NCI-H146 (cell line): ENCODE measurements around the gene NEK2.
A peak's percentile ranks its signal among the peaks of the same experiment; 100 is the strongest.
"Not testable (repeated sequence)": the region's sequence is repeated elsewhere in the genome, so short reads cannot be mapped to it uniquely, and the experiment has no call there.

ENCODE experiments used
- DNase-seq: peaks from one replicate; lab custom pipeline; 2025; lab: John Stamatoyannopoulos, UW

NEK2 gene

DNA sequence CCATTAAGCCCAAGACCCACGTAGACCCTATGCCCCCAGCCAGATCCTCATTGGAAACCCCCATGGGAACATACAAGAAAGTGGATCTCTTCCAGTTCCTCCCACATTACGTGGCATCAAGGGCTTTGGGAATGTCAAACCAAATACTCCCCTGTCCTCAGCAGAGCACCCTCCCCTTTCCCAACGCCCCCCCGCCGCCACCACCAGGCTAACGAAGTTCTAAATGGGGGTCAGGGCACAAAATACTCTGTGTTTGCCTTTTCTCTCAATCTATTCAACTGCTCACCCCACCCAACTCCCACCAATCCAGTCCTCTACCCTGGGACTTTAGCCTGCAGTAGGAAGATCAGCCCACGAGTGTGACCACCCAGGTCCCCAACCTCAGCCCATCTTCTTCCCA, 24.5 kb downstream of the NEK2 start:
- DNase-seq: no peak

DNA sequence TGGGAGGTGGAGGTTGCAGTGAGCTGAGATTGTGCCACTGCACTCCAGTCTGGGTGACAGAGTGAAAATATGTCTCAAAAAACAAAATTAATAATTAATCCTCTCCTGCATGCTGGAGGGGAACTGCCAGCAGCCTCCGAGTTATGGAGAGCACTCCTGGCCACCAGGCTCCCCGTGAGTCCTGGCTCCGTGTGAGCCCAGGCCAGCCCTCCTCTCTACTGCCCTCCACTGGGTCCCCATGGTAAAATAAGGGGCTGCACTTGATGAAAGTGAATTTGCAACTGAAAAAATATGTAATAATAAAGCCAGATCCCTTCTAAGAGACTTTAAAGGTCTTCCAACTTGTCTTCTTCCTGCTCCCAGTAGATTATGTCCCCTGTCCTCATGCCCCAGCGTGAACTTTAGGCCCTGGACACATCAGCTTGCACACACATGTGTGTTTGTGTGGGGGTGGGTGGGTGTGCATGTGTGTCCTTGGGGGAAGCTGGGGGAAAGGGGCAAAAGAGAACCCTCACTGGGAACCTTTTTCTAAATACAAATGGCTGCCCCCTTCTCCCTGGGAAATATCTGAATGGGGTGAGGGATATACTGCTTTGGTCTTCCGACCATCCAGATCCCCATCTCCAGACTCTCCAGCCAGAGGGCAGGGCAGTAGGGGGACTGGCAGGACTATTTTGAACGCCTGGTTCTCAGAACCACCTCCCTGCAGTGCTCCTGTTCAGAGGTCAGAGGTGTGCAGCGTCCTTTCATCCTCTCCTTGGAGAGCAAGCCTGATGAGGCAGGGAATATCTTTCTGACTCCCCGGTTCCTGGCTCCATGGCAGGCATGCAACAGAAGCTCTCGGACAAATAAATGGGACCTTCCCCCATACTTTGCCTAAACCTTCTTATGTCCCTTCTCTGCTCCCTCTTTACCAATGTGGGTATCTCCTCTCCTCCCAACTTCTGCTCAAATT, 26.2 kb downstream of the NEK2 start:
- peak; percentile 15 for DNase-seq

- DNase-seq: no peak
Observed at GRCh38 chr1:211648336-211648735, 27.1 kb downstream of the NEK2 start.

DNA sequence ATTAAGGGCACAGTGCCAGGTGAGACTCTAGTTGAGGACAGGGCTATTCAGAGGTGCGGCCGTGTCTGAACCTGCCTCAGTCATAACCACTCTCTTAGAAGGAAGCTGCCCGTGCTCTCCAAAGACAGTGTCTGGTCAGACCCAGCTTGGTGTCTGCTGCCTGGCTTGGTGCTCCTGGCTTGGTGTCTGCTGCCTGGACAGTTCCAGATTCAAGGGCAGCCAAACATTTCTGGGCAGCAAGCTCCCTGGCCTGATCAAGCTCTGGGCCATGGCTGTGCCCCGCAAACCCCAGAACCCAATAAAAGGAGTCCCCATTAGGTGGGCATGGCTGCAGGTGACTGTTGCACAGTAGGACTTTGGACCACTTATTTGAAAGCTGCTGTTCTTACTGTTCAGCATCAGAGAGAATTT, 27.7 kb downstream of the NEK2 start:
- no peak for DNase-seq

DNA sequence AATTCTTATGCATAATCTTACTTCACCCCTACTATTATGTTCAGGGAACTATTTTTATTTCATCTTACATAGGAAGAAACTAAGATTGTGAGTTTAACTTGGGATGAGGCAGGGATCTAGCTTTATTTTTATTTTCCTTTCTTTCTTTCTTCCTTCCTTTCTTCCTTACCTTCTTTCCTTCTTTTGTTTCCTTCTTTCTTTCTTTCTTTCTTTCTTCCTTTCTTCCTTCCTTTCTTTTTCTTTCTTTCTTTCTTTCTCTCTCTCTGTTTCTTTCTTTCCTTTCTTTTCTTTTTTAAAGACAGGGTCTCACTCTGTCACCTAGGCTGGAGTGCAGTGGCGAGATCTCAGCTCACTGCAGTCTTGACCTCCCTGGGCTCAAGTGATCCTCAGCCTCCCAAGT, 28.9 kb downstream of the NEK2 start:
- DNase-seq: no peak

- not testable (repeated sequence) for DNase-seq
Observed at GRCh38 chr1:211645601-211646000, 29.8 kb downstream of the NEK2 start.

DNA sequence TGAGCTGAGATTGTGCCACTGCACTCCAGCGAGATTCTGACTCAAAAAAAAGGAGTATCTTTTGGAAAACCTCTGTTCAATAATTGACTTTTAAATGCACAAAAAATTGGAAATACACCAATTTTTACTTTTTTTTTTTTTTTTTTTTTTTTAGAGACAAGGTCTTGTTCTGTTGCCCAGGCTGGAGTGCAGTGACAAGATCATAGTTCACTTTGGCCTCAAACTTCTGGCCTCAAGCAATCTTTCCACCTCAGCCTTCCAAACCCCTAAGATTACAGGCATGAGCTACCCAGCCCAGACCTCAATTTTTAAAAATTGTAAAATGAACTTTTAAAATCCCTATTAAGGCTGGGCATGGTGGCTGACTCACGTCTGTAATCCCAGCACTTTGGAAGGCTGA, 30.8 kb downstream of the NEK2 start:
- no peak for DNase-seq

DNA sequence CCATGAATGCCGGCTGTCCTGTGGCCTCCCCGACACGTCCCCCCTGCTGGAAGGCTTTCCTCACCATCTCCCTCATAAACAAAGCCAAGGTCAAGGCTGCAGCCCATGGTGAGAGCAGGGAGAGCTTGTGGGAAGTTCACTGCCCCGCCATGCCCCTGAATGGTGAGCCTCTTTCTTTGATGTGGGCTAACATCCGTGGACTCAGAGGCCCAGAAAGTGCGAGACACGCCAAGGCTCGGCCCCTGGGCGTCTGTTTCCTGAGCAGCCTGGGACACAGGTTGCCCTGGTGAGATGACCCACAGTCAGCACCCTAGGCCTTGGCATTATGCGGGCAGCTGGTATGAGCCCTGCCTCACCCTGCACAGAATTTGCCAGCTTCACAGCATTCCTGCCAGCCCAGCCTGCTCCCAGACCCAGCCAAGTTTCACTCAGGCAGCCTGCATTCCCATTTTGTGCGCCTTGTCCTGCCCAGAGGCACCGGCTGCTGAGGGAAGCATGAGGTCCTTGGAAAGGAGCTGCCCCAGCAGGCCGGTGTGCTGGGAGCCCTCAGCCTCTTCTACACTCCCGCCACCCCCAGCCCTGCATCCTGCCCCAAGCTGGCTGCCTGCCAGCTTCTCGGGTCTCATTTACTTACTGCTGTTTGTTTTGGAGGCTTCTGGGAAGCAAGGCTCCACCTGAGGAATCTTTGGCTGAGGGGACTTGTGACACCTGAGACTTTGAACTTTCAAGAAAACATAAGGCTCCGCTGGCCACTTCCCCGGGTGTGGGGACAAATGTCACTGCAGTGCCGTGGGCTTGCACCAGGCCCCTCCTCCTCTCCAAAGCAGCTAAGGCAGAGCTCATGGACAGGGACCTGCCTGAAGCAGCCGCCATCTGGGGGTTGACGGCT, 31.9 kb downstream of the NEK2 start:
- peak; percentile 78 for DNase-seq

DNA sequence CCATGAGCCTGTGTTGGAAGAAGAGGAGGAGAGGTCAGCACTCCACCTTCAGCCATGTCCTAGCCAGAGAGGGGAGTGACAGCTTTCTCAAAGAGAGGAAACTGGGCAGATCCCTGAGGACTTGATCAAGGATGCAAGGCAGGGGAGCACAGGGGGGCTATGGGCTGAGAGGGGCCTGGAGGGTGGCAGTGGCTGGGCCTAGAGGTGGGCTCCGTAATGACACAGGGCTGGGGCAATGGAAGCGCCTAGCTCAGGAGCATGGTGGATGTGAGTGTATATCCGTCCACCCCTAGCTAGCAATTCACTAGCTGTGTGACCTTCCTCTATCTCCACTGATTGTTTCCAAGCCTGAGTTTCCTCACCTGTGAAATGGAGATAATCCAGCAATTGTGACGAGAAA, 32.6 kb downstream of the NEK2 start:
- no peak for DNase-seq

DNA sequence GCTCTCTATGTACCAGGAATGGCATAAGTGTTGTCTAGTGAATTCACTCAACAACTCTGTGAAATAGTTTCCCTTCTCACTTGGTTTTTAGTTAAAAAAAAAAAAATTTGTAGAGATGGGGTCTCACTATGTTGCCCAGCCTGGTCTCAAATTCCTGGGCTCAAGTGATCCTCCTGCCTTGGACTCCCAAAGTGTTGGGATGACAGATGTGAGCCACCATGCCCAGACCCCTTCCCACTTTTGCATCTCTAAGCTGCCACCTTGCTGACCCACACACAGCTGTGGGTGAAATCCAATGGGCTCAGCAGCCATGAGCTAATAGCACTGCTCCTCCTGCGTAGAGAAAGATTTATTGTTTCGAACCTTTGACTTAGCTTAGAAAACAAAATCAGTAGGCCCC, 33.5 kb downstream of the NEK2 start:
- DNase-seq: no peak

DNA sequence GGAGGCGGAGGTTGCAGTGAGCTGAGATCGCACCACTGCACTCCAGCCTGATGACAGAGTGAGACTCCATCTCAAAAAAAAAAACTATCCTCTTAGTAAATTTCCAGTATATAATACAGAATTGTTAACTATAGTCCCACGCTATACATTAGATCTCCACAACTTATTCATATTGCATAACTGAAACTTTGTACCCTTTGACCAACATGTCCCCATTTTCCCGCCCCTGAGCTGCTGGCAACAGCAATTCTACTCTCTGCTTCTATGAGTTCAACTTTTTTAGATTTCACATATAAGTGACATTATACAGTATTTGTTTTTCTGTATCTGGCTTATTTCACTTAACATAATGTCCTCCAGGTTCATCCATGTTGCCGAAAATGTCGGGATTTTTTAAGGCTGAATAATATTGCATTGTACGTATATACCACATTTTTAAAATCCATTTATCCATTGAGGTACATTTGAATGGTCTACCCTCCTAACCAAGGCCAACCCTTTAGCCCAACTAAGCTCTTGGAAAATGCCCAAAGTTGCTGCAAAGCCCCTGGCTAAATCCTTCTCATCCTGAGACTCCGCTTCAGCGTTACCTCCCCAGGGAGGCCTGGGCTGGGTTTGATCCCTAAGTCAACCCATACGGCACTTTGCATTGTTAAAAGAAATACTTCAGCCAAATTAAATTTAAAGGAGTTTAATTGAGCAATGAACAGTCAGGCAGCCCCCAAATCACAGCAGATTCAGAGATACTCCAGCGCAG, 34.2 kb downstream of the NEK2 start:
- DNase-seq: no peak

DNA sequence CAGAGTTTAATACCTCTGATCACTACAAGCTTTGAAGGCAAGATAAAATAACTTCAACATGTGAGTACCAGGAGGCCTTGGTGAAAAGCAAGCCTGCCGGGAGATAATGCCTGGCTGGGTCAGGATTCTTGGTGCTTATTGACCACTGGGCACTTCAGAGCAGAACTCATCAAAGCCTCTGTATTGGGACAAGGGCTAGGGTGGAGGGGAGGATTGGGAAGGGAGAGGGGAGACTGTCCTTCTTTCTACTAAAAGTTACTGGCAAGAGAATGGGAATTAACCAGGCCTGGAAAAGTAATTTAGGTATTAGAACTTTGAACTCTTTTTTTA, 35.2 kb downstream of the NEK2 start:
- no peak for DNase-seq

- no peak for DNase-seq
Observed at GRCh38 chr1:211639475-211640300, 35.7 kb downstream of the NEK2 start.

- DNase-seq: no peak
Observed at GRCh38 chr1:211638689-211639101, 36.7 kb downstream of the NEK2 start.

GRCh38 chr1:211638246-211638645, 37.2 kb downstream of the NEK2 start:
- no peak for DNase-seq

- peak; percentile 10 for DNase-seq
Observed at GRCh38 chr1:211637066-211637465, 38.4 kb downstream of the NEK2 start.

- not testable (repeated sequence) for DNase-seq
Observed at GRCh38 chr1:211636575-211637029, 38.8 kb downstream of the NEK2 start.

DNA sequence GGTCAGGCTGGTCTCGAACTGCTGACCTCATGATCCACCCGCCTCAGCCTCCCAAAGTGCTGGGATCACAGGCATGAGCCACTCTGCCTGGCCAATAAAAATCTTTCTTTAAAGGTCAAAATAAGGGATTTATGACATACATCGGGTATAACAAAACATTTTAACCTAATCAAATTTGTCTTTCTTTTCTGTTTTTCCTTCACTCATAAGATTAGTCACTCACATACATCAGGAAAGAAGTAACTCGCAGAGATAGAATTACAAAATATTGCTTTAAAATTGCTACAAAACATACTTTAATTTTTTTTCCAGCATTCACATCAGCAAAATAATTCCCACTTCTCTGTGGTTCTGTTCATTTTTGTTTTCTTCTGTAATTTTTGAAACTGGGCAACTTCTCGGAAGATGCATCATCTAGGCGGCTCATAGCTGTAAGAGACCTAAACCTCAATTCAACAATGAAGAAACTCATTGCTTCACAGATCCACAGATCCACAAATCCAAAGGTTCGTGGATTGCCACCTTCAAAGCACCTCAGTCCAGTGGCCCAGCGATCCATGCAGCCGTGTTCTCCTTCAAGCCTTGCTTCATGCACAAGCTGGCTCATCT, 39.7 kb downstream of the NEK2 start:
- DNase-seq: no peak

DNA sequence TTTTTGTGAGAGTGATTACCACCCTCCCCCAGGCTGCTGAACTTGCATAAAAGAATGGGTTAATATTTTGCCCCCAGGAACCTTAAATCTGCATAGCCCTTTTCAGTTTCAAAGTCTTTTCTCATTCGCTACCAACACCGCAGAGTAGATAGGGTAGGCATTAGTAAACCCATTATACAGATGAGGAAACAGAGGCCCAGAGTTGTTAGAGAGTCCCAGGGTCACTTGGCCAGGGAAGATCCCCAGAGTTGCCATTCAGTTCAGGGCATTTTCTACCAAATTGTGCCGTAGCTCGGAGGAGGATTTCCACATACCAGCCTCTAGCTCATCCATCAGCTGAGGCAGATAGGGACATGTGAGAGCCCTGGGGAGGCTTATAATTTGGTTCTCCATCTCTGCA, 40.5 kb downstream of the NEK2 start:
- no peak for DNase-seq

- DNase-seq: no peak
Observed at GRCh38 chr1:211634461-211634860, 41.0 kb downstream of the NEK2 start.

- DNase-seq: no peak
Observed at GRCh38 chr1:211633524-211633846, 41.9 kb downstream of the NEK2 start.
